GM12878 (cell line): ENCODE measurements around the gene CASP8AP2.

Experiments
- ATF3 ChIP-seq: IDR thresholded peaks from 2 replicates; pipeline ENCODE4 v1.6.1; 2011; ENCODE audit warnings: low read depth, mild to moderate bottlenecking, low read length, moderate library complexity, borderline replicate concordance; ENCODE audit errors: extremely low read depth
- BRCA1 ChIP-seq: IDR thresholded peaks from 2 replicates; pipeline ENCODE4 v1.6.1; 2011; ENCODE audit warnings: low read depth, low read length, improper control_type of control experiment
- CBX5 ChIP-seq: sonication (generic); IDR thresholded peaks from 2 replicates; pipeline ENCODE4 v1.6.1; 2016; ENCODE audit warnings: low read depth, moderate library complexity, mild to moderate bottlenecking, inconsistent platforms
- CTCF ChIP-seq, 3 experiments: IDR thresholded peaks in 2 of 3; conservative IDR thresholded peaks in 1 of 3; 2 replicates each; pipeline ENCODE4 v1.5.1; 2011; ENCODE audit warnings: low read depth in 3 of 3, low read length in 3 of 3, mild to moderate bottlenecking in 3 of 3, control low read depth in 2 of 3, moderate library complexity in 2 of 3, inconsistent platforms in 1 of 3, mixed read lengths in 1 of 3; ENCODE audit not compliant: control insufficient read depth in 2 of 3, insufficient read depth in 1 of 3; ENCODE audit errors: extremely low read depth in 1 of 3
- MXI1 ChIP-seq: fragments of 150-350 bp; IDR thresholded peaks from 2 replicates; pipeline ENCODE4 v1.6.1; 2011; ENCODE audit warnings: low read depth, mild to moderate bottlenecking, inconsistent platforms, low read length, improper control_type of control experiment
- POLR2A ChIP-seq: IDR thresholded peaks from 2 replicates; pipeline ENCODE4 v1.6.1; 2011; ENCODE audit warnings: low read depth, mild to moderate bottlenecking, low read length
- POLR2AphosphoS5 ChIP-seq: IDR thresholded peaks from 2 replicates; pipeline ENCODE4 v1.6.1; 2011; ENCODE audit warnings: mild to moderate bottlenecking, low read length, inconsistent platforms
- RELA ChIP-seq: fragments of 450-650 bp; IDR thresholded peaks from 2 replicates; pipeline ENCODE4 v1.8.0; 2014; ENCODE audit warnings: borderline replicate concordance; ENCODE audit not compliant: partially characterized antibody
- SUZ12 ChIP-seq: fragments of 200-600 bp; sonication (generic); IDR thresholded peaks from one replicate; pipeline ENCODE4 v1.6.1; 2018; ENCODE audit warnings: antibody characterized with exemption, mild to moderate bottlenecking; ENCODE audit not compliant: unreplicated experiment
- TAF1 ChIP-seq: IDR thresholded peaks from 2 replicates; pipeline ENCODE4 v1.6.1; 2011; ENCODE audit warnings: mild to moderate bottlenecking, low read depth, low read length, borderline replicate concordance
- ZNF217 ChIP-seq: fragments of 450-650 bp; IDR thresholded peaks from 2 replicates; pipeline ENCODE4 v1.6.1; 2017; ENCODE audit warnings: antibody characterized with exemption, mild to moderate bottlenecking
- TF ChIP-seq, protein P1 (sequence below): IDR thresholded peaks from 2 replicates; pipeline ENCODE4 v1.6.1; 2011; ENCODE audit warnings: low read depth, low read length, improper control_type of control experiment, borderline replicate concordance

GRCh38 chr6:89797317-89797716, 32.4 kb upstream of the CASP8AP2 start:
- TF ChIP-seq CTCF (IDR thresholded peaks at IDR 0.05 in 2 of 3, conservative IDR thresholded peaks at IDR 0.05 in 1 of 3; ENCODE audit: control insufficient read depth in 2 of 3, extremely low read depth in 1 of 3, insufficient read depth in 1 of 3, low read depth in 3 of 3, low read length in 3 of 3): no peak
- TF ChIP-seq TAF1: no peak
- TF ChIP-seq, protein P1, sequence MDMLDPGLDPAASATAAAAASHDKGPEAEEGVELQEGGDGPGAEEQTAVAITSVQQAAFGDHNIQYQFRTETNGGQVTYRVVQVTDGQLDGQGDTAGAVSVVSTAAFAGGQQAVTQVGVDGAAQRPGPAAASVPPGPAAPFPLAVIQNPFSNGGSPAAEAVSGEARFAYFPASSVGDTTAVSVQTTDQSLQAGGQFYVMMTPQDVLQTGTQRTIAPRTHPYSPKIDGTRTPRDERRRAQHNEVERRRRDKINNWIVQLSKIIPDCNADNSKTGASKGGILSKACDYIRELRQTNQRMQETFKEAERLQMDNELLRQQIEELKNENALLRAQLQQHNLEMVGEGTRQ: no peak
- TF ChIP-seq POLR2AphosphoS5: no peak
- no peak for TF ChIP-seq CBX5
- no peak for TF ChIP-seq ATF3
- no peak for TF ChIP-seq MXI1
- no peak for TF ChIP-seq ZNF217
- no peak for TF ChIP-seq SUZ12
- TF ChIP-seq BRCA1: no peak
- no peak for TF ChIP-seq RELA
- TF ChIP-seq POLR2A: no peak
